PC-9 (cell line): ENCODE measurements around the gene FGF12. TPM values are rescaled to one million over a fixed set of nuclear protein-coding genes. Genes with fewer than 3 reads are reported as not detected.

ENCODE experiments used
- BruUV-seq: library from RNA; stranded (reverse); fragments of 400-500 nt; replicated peaks from 2 replicates; lab custom pipeline; 2021; lab: Mats Ljungman, UMichigan
- CTCF ChIA-PET: fragments of 300-600 bp; sonication (Branson Sonifier 250); formaldehyde crosslinking; loops from one replicate; lab custom pipeline; 2022; ENCODE audit warnings: antibody characterized with exemption; lab: Charles Lee
- POLR2A ChIA-PET: fragments of 300-600 bp; sonication (Branson Sonifier 250); formaldehyde crosslinking; loops from one replicate; lab custom pipeline; 2022; ENCODE audit warnings: antibody characterized with exemption; ENCODE audit not compliant: unreplicated experiment; lab: Charles Lee
- DNase-seq, 2 experiments: peaks; one replicate each; pipeline versions ENCODE4 v3.0.0 to v3.0.0-alpha.2; 2015 to 2022; ENCODE audit warnings: mixed read lengths in 1 of 2
- H2AFZ ChIP-seq: fragments of 200-600 bp; sonication (generic); 2 replicates; pipeline ENCODE4 v1.8.1; 2017; ENCODE audit warnings: antibody characterized with exemption
- H3F3A ChIP-seq: fragments of 200-600 bp; sonication (generic); 2 replicates; pipeline ENCODE4 v1.8.1; 2017; ENCODE audit warnings: antibody characterized with exemption, mild to moderate bottlenecking, low read depth; ENCODE audit not compliant: insufficient read depth
- H3K27ac ChIP-seq: fragments of 200-600 bp; sonication (generic); 2 replicates; pipeline ENCODE4 v1.6.1; 2016; ENCODE audit warnings: mixed run types
- H3K27me3 ChIP-seq: fragments of 200-600 bp; sonication (generic); 2 replicates; pipeline ENCODE4 v1.6.1; 2016; ENCODE audit warnings: low read depth, mixed run types; ENCODE audit not compliant: insufficient read depth
- H3K36me3 ChIP-seq: fragments of 200-600 bp; sonication (generic); 2 replicates; pipeline ENCODE4 v1.6.1; 2016; ENCODE audit warnings: low read depth, mixed run types
- H3K4me1 ChIP-seq: fragments of 200-600 bp; sonication (generic); replicated peaks from 2 replicates; pipeline ENCODE4 v1.6.1; 2016; ENCODE audit warnings: mixed run types; ENCODE audit not compliant: insufficient read depth
- H3K4me2 ChIP-seq: fragments of 200-600 bp; sonication (generic); 2 replicates; pipeline ENCODE4 v1.6.1; 2017; ENCODE audit warnings: mixed run types
- H3K4me3 ChIP-seq: fragments of 200-600 bp; sonication (generic); 2 replicates; pipeline ENCODE4 v1.6.1; 2016; ENCODE audit warnings: mixed run types
- H3K79me2 ChIP-seq: fragments of 200-600 bp; sonication (generic); 2 replicates; pipeline ENCODE4 v1.6.1; 2017; ENCODE audit warnings: low read depth, mixed run types
- H3K9me2 ChIP-seq: fragments of 200-600 bp; sonication (generic); 2 replicates; pipeline ENCODE4 v1.8.1; 2017; ENCODE audit warnings: mild to moderate bottlenecking; ENCODE audit not compliant: insufficient read depth
- H3K9me3 ChIP-seq: fragments of 200-600 bp; sonication (generic); 2 replicates; pipeline ENCODE4 v1.8.1; 2016; ENCODE audit warnings: low read depth; ENCODE audit not compliant: insufficient read depth
- H4K20me1 ChIP-seq: fragments of 200-600 bp; sonication (generic); 2 replicates; pipeline ENCODE4 v1.8.1; 2017; ENCODE audit not compliant: insufficient read depth
- CTCF ChIP-seq: fragments of 200-600 bp; sonication (generic); conservative IDR thresholded peaks from 2 replicates; pipeline ENCODE4 v1.6.1; 2017; ENCODE audit warnings: mixed run types, antibody characterized with exemption, mild to moderate bottlenecking, moderate library complexity
- EZH2 ChIP-seq: fragments of 200-600 bp; sonication (generic); IDR thresholded peaks from 2 replicates; pipeline ENCODE4 v1.8.0; 2017; ENCODE audit warnings: antibody characterized with exemption, low read depth
- intact Hi-C: fragments of 100-400 bp; cut with micrococcal nuclease; formaldehyde crosslinking; loops from one replicate; pipeline ENCODE4 v1.10.0; 2022; ENCODE audit not compliant: unreplicated experiment
- total RNA-seq: library from RNA; stranded (reverse); gene quantifications from 2 replicates; pipeline ENCODE4 v1.2.3, GENCODE V29; 2021

Gene FGF12
- total RNA-seq, 1 experiment from 2014 or later, result 10.9 TPM

GRCh38 chr3:192207239-192207638 is 520.1 kb downstream of the FGF12 start:
- Histone ChIP-seq H3F3A (no peaks in the 10 kb centered on the region), H4K20me1 (no peaks in the 10 kb centered on the region), H3K4me1 (no peaks in the 10 kb centered on the region), H3K79me2 (no peaks in the 10 kb centered on the region), H3K4me3 (no peak overlapping the region), H3K27ac (no peak overlapping the region), H3K36me3 (no peaks in the 10 kb centered on the region), H3K9me3 (no peaks in the 10 kb centered on the region), H3K4me2 (no peak overlapping the region), H3K9me2 (no peaks in the 10 kb centered on the region), H3K27me3 (no peaks in the 10 kb centered on the region), H2AFZ (no peak overlapping the region)
- DNase-seq, result no peak
- TF ChIP-seq EZH2 (no peak), CTCF (no peak)
- BruUV-seq, result no TSS peak
- ChIA-PET CTCF (no interaction called here), POLR2A (no interaction called here)
- intact Hi-C loops, result no loop called here

- Histone ChIP-seq H3K27me3 (no peaks in the 10 kb centered on the region), H3K4me2 (no peak overlapping the region), H3K36me3 (no peaks in the 10 kb centered on the region), H3K9me2 (no peaks in the 10 kb centered on the region), H3K9me3 (no peaks in the 10 kb centered on the region), H2AFZ (no peak overlapping the region), H3F3A (no peaks in the 10 kb centered on the region), H3K4me3 (no peak overlapping the region), H3K79me2 (no peaks in the 10 kb centered on the region), H3K27ac (no peak overlapping the region), H4K20me1 (no peaks in the 10 kb centered on the region), H3K4me1 (no peaks in the 10 kb centered on the region)
- CTCF ChIA-PET, result interaction anchor here (0.7 kb wide), 1 partner anchor 291 kb away, joined by 3 read pairs; no protein-coding TSS in a partner anchor
- POLR2A ChIA-PET, result no interaction called here
- BruUV-seq, result no TSS peak
- DNase-seq, result no peak
- TF ChIP-seq CTCF (no peak), EZH2 (no peak)
- intact Hi-C loops, result no loop called here
Observed at GRCh38 chr3:192194085-192194484, 533.3 kb downstream of the FGF12 start.

GRCh38 chr3:192188218-192188835 is 539.0 kb downstream of the FGF12 start:
- DNase-seq, result peak; percentile 39 to 55
- no peak overlapping the region for H2AFZ ChIP-seq
- TF ChIP-seq EZH2, result no peak
- TF ChIP-seq CTCF, result peak; percentile 99
- no peak overlapping the region for H3K27ac ChIP-seq
- no peaks in the 10 kb centered on the region for H3K9me3 ChIP-seq
- H3K4me1 ChIP-seq, result no peaks in the 10 kb centered on the region
- CTCF ChIA-PET, result interaction anchor here (0.7 to 2.0 kb wide), 3 partner anchors 10 to 256 kb away, joined by 3 to 7 read pairs (median 7); no protein-coding TSS in a partner anchor
- H3K27me3 ChIP-seq, result no peaks in the 10 kb centered on the region
- H3K36me3 ChIP-seq, result no peaks in the 10 kb centered on the region
- H3K4me2 ChIP-seq, result peak overlapping the region; percentile 57
- no peak overlapping the region for H3K4me3 ChIP-seq
- no peaks in the 10 kb centered on the region for H3K79me2 ChIP-seq
- no peaks in the 10 kb centered on the region for H4K20me1 ChIP-seq
- intact Hi-C loops, result loop anchor here (2.0 to 10.0 kb wide), 3 partner anchors 234 to 774 kb away; no protein-coding TSS in a partner anchor
- BruUV-seq, result no TSS peak
- no peaks in the 10 kb centered on the region for H3K9me2 ChIP-seq
- no peaks in the 10 kb centered on the region for H3F3A ChIP-seq
- POLR2A ChIA-PET, result no interaction called here
